Measurements from ENCODE around the gene BAZ2B. TPM values are rescaled to one million over a fixed set of nuclear protein-coding genes. Genes with fewer than 3 reads are reported as not detected.

BAZ2B gene
- polyA plus RNA-seq, 1 of the 3 experiments (the other 2 are of a cell fraction) = 10.2 TPM

DNA sequence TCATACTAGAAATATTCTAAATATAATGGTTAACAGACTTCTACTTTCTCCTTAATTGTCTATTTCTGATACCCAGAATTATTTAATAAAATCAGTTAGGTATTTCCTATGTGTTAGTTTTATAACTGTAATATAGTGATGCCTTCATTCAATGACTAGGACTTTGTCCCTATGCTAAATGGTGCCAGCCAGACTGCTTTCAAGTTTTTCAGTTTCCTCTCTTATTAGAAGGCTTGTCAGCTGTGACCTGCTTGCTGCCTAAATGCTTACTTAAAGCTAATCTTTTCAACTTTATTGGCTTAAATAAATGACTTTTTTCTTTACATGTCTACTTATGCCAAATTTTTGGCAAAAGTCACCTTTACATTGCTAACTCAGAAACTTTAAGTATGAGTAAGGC is 30.7 kb downstream of the BAZ2B start:
- Histone ChIP-seq H3K27me3 (ENCODE audit: insufficient read depth) (no peaks in the 10 kb centered on the region), H3K27ac (ENCODE audit: low read depth in 2 of 2, low read length in 1 of 2) (no peak overlapping the region), H3K79me2 (ENCODE audit: insufficient read depth) (peaks cover 15% of the 10 kb centered on the region), H3K9ac (no peak overlapping the region), H4K20me1 (ENCODE audit: insufficient read depth) (no peaks in the 10 kb centered on the region), H3K36me3 (replicated peaks in 1 of 2; ENCODE audit: control insufficient read depth in 1 of 2, insufficient read depth in 2 of 2, low read length in 1 of 2) (no peaks in the 10 kb centered on the region), H3K4me3 (ENCODE audit: low read depth in 2 of 2, low read length in 1 of 2) (no peak overlapping the region), H3K9me2 (no peaks in the 10 kb centered on the region), H3K4me2 (no peak overlapping the region), H3F3A (replicated peaks; ENCODE audit: insufficient read depth) (peaks cover 10% of the 10 kb centered on the region), H2AFZ (ENCODE audit: low read depth) (no peak overlapping the region), H3K9me3 (no peaks in the 10 kb centered on the region), H3K4me1 (ENCODE audit: control insufficient read depth in 1 of 2, insufficient read depth in 2 of 2, low read depth in 1 of 2, low read length in 1 of 2) (no peaks in the 10 kb centered on the region; a peak in 1 of 4 replicates)
- ChIA-PET POLR2A (no interaction called here), CTCF (no interaction called here)
- DNase-seq = no peak
- TF ChIP-seq ELF1 (IDR thresholded peaks at IDR 0.05) = no peak
- TF ChIP-seq, protein P1, sequence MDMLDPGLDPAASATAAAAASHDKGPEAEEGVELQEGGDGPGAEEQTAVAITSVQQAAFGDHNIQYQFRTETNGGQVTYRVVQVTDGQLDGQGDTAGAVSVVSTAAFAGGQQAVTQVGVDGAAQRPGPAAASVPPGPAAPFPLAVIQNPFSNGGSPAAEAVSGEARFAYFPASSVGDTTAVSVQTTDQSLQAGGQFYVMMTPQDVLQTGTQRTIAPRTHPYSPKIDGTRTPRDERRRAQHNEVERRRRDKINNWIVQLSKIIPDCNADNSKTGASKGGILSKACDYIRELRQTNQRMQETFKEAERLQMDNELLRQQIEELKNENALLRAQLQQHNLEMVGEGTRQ (IDR thresholded peaks at IDR 0.05; ENCODE audit: borderline replicate concordance, low read depth, low read length) = no peak

DNA sequence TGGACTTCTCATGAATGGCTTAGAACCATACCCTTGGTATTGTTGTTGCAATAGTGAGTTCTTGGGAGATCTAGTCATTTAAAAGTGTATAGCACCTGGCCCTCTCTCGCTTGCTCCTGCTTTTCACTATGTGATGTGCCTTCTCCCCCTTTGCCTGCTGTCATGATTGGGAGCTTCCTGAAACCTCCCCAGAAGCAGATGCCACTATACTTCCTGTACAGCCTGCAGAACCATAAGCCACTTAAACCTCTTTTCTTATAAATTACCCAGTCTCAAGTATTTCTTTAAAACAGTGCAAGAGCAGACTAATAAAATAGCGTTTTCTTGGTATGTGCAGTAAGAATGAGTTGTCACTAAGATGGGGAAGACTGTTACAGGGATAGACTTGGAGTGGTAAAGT is 31.6 kb downstream of the BAZ2B start:
- no peak overlapping the region for H3K9ac ChIP-seq
- no peaks in the 10 kb centered on the region for H3K9me3 ChIP-seq
- H3K36me3 ChIP-seq (replicated peaks in 1 of 2; ENCODE audit: control insufficient read depth in 1 of 2, insufficient read depth in 2 of 2, low read length in 1 of 2) = no peaks in the 10 kb centered on the region
- no peaks in the 10 kb centered on the region for H3K9me2 ChIP-seq
- peaks cover 19% of the 10 kb centered on the region for H3K79me2 ChIP-seq (ENCODE audit: insufficient read depth)
- no peak overlapping the region for H3K4me2 ChIP-seq
- H3K27me3 ChIP-seq (ENCODE audit: insufficient read depth) = no peaks in the 10 kb centered on the region
- H3K4me1 ChIP-seq (ENCODE audit: control insufficient read depth in 1 of 2, insufficient read depth in 2 of 2, low read depth in 1 of 2, low read length in 1 of 2) = no peaks in the 10 kb centered on the region; a peak in 1 of 4 replicates
- 100% methylated on average over 2 of the region's 2 CpGs for whole genome bisulfite sequencing (ENCODE audit: low lambda C conversion rate)
- H3K4me3 ChIP-seq (ENCODE audit: low read depth in 2 of 2, low read length in 1 of 2) = no peak overlapping the region
- TF ChIP-seq RCOR1 (IDR thresholded peaks at IDR 0.05; ENCODE audit: low read length) = no peak
- no peak for TF ChIP-seq FOXJ3 (CRISPR knock-in tag; IDR thresholded peaks at IDR 0.05)
- TF ChIP-seq TCF12 (IDR thresholded peaks at IDR 0.05) = no peak
- TF ChIP-seq NRF1 (IDR thresholded peaks at IDR 0.05; ENCODE audit: low read depth, low read length) = no peak
- TF ChIP-seq MXI1 (IDR thresholded peaks at IDR 0.05; ENCODE audit: low read depth, low read length) = no peak
- TF ChIP-seq, protein P2, sequence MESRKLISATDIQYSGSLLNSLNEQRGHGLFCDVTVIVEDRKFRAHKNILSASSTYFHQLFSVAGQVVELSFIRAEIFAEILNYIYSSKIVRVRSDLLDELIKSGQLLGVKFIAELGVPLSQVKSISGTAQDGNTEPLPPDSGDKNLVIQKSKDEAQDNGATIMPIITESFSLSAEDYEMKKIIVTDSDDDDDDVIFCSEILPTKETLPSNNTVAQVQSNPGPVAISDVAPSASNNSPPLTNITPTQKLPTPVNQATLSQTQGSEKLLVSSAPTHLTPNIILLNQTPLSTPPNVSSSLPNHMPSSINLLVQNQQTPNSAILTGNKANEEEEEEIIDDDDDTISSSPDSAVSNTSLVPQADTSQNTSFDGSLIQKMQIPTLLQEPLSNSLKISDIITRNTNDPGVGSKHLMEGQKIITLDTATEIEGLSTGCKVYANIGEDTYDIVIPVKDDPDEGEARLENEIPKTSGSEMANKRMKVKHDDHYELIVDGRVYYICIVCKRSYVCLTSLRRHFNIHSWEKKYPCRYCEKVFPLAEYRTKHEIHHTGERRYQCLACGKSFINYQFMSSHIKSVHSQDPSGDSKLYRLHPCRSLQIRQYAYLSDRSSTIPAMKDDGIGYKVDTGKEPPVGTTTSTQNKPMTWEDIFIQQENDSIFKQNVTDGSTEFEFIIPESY (IDR thresholded peaks at IDR 0.05; ENCODE audit: borderline replicate concordance, low read depth) = no peak
- no peak for TF ChIP-seq POLR2AphosphoS5 (IDR thresholded peaks at IDR 0.05; ENCODE audit: low read depth, low read length)
- TF ChIP-seq SIN3A (IDR thresholded peaks at IDR 0.05; ENCODE audit: borderline replicate concordance, low read depth, low read length) = no peak
- no peak for TF ChIP-seq GABPA (IDR thresholded peaks at IDR 0.05; ENCODE audit: low read depth)
- no peak for TF ChIP-seq RAD21 (IDR thresholded peaks at IDR 0.05; ENCODE audit: low read length)
- TF ChIP-seq, protein P1 (IDR thresholded peaks at IDR 0.05; ENCODE audit: borderline replicate concordance, low read depth, low read length) = no peak
- TF ChIP-seq, protein P3, sequence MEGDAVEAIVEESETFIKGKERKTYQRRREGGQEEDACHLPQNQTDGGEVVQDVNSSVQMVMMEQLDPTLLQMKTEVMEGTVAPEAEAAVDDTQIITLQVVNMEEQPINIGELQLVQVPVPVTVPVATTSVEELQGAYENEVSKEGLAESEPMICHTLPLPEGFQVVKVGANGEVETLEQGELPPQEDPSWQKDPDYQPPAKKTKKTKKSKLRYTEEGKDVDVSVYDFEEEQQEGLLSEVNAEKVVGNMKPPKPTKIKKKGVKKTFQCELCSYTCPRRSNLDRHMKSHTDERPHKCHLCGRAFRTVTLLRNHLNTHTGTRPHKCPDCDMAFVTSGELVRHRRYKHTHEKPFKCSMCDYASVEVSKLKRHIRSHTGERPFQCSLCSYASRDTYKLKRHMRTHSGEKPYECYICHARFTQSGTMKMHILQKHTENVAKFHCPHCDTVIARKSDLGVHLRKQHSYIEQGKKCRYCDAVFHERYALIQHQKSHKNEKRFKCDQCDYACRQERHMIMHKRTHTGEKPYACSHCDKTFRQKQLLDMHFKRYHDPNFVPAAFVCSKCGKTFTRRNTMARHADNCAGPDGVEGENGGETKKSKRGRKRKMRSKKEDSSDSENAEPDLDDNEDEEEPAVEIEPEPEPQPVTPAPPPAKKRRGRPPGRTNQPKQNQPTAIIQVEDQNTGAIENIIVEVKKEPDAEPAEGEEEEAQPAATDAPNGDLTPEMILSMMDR (IDR thresholded peaks at IDR 0.05) = no peak
- TF ChIP-seq YY1 (IDR thresholded peaks at IDR 0.05; ENCODE audit: low read depth) = no peak
- no peaks in the 10 kb centered on the region for H4K20me1 ChIP-seq (ENCODE audit: insufficient read depth)
- H2AFZ ChIP-seq (ENCODE audit: low read depth) = no peak overlapping the region
- H3K27ac ChIP-seq (ENCODE audit: low read depth in 2 of 2, low read length in 1 of 2) = no peak overlapping the region
- ChIA-PET POLR2A (no interaction called here), CTCF (no interaction called here)
- DNase-seq = no peak
- H3F3A ChIP-seq (replicated peaks; ENCODE audit: insufficient read depth) = peaks cover 10% of the 10 kb centered on the region
